ENCODE data around the gene RBMX. TPM values are rescaled to one million over a fixed set of nuclear protein-coding genes. Genes with fewer than 3 reads are reported as not detected.

The RBMX gene
- total and polyA plus RNA-seq, 2 of the 13 experiments (the other 11 are each of a cell fraction or from before 2014, with no cell fraction given), result 114 to 254 TPM

DNA sequence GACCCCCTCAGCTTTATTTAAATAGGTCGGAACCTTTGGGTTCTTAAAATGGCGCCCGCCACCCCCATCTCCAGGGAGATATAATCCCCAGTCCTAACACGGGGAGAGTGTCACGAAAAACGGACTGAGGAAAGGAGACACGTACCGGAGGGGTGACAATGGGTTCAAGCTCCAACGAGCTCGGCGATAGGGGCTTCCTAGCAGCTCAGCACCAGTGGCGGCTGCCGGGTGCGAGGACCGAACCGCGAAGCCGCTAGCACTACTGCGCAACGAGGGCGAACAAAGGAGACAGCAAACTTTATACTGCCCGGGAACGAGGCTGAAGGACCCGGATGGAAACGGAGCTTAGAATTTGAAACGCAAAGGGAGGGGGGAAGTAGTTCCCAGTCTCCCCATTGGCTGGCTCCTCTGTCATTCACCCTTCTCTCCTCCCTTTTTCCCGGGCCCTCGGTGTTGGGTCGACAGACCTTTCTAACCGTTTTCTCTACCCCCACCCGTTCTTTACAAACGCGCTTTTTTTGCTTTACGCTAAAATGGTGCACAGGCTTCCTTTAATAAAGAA lies at the start of gene RBMX (continued):
- no peak for TF ChIP-seq LCORL (IDR thresholded peaks at IDR 0.05)
- no peak for TF ChIP-seq LCORL (CRISPR knock-in tag; IDR thresholded peaks at IDR 0.05)
- no peak for TF ChIP-seq ZNF792 (CRISPR knock-in tag; IDR thresholded peaks at IDR 0.05)
- TF ChIP-seq ZNF761 (CRISPR knock-in tag; conservative IDR thresholded peaks at IDR 0.05), result no peak
- no peak for TF ChIP-seq MBD4 (IDR thresholded peaks at IDR 0.05; ENCODE audit: borderline replicate concordance, low read length)
- no peak for TF ChIP-seq ETV6 (CRISPR knock-in tag; conservative IDR thresholded peaks at IDR 0.05)
- TF ChIP-seq SRSF4 (IDR thresholded peaks at IDR 0.05; ENCODE audit: low read depth, low read length, poor library complexity, severe bottlenecking), result no peak
- TF ChIP-seq ZNF350 (CRISPR knock-in tag; IDR thresholded peaks at IDR 0.05; ENCODE audit: borderline replicate concordance, low read depth), result peak; percentile 32; the same call in 1 of the 2 replicates
- no peak for TF ChIP-seq GPN1 (CRISPR knock-in tag; IDR thresholded peaks at IDR 0.05; ENCODE audit: borderline replicate concordance)
- no peak for TF ChIP-seq ZNF354B (CRISPR knock-in tag; IDR thresholded peaks at IDR 0.05)
- no peak for TF ChIP-seq ZNF343 (CRISPR knock-in tag; IDR thresholded peaks at IDR 0.05)
- TF ChIP-seq POLR2AphosphoS2 (IDR thresholded peaks at IDR 0.05; ENCODE audit: low read depth, low read length), result peak; percentile 65; the same call in 1 of the 2 replicates
- no peak for TF ChIP-seq MYNN (CRISPR knock-in tag; IDR thresholded peaks at IDR 0.05; ENCODE audit: low read depth)
- TF ChIP-seq, protein P1, sequence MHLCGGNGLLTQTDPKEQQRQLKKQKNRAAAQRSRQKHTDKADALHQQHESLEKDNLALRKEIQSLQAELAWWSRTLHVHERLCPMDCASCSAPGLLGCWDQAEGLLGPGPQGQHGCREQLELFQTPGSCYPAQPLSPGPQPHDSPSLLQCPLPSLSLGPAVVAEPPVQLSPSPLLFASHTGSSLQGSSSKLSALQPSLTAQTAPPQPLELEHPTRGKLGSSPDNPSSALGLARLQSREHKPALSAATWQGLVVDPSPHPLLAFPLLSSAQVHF (CRISPR knock-in tag; IDR thresholded peaks at IDR 0.05), result no peak
- peak; percentile 58; the same call in 1 of the 2 replicates for TF ChIP-seq MEF2D (CRISPR knock-in tag; IDR thresholded peaks at IDR 0.05)
- no peak for TF ChIP-seq ZNF558 (CRISPR knock-in tag; IDR thresholded peaks at IDR 0.05; ENCODE audit: borderline replicate concordance)
- no peak for TF ChIP-seq ETS1 (CRISPR knock-in tag; IDR thresholded peaks at IDR 0.05)
- TF ChIP-seq ZNF839 (CRISPR knock-in tag; IDR thresholded peaks at IDR 0.05; ENCODE audit: borderline replicate concordance), result no peak
- no peak for TF ChIP-seq SKI (IDR thresholded peaks at IDR 0.05; ENCODE audit: partially characterized antibody)
- TF ChIP-seq MIER3 (CRISPR knock-in tag; IDR thresholded peaks at IDR 0.05; ENCODE audit: borderline replicate concordance), result no peak
- TF ChIP-seq ZNF782 (CRISPR knock-in tag; IDR thresholded peaks at IDR 0.05; ENCODE audit: borderline replicate concordance), result 0 out of 2 replicates have a peak, but pooled peaks have one; percentile 25
- TF ChIP-seq ZZZ3 (CRISPR knock-in tag; IDR thresholded peaks at IDR 0.05; ENCODE audit: borderline replicate concordance), result no peak
- peak; percentile 90 for TF ChIP-seq SP2 (CRISPR knock-in tag; IDR thresholded peaks at IDR 0.05)
- TF ChIP-seq, protein P2, sequence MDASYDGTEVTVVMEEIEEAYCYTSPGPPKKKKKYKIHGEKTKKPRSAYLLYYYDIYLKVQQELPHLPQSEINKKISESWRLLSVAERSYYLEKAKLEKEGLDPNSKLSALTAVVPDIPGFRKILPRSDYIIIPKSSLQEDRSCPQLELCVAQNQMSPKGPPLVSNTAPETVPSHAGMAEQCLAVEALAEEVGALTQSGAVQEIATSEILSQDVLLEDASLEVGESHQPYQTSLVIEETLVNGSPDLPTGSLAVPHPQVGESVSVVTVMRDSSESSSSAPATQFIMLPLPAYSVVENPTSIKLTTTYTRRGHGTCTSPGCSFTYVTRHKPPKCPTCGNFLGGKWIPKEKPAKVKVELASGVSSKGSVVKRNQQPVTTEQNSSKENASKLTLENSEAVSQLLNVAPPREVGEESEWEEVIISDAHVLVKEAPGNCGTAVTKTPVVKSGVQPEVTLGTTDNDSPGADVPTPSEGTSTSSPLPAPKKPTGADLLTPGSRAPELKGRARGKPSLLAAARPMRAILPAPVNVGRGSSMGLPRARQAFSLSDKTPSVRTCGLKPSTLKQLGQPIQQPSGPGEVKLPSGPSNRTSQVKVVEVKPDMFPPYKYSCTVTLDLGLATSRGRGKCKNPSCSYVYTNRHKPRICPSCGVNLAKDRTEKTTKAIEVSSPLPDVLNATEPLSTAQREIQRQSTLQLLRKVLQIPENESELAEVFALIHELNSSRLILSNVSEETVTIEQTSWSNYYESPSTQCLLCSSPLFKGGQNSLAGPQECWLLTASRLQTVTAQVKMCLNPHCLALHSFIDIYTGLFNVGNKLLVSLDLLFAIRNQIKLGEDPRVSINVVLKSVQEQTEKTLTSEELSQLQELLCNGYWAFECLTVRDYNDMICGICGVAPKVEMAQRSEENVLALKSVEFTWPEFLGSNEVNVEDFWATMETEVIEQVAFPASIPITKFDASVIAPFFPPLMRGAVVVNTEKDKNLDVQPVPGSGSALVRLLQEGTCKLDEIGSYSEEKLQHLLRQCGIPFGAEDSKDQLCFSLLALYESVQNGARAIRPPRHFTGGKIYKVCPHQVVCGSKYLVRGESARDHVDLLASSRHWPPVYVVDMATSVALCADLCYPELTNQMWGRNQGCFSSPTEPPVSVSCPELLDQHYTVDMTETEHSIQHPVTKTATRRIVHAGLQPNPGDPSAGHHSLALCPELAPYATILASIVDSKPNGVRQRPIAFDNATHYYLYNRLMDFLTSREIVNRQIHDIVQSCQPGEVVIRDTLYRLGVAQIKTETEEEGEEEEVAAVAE (CRISPR knock-in tag; IDR thresholded peaks at IDR 0.05; ENCODE audit: borderline replicate concordance), result no peak
- TF ChIP-seq HNRNPK (IDR thresholded peaks at IDR 0.05; ENCODE audit: low read depth, low read length, poor library complexity, severe bottlenecking), result no peak

Data from HepG2 (cell line).